H9 (cell line): ENCODE results near the gene ARID1B. TPM values are rescaled to one million over a fixed set of nuclear protein-coding genes. Genes with fewer than 3 reads are reported as not detected.

ENCODE experiments used
- DNase-seq: peaks from one replicate; pipeline ENCODE4 v3.0.0-alpha.2; 2017
- H2AFZ ChIP-seq: one replicate; pipeline ENCODE4 v1.6.1; 2013; ENCODE audit warnings: mild to moderate bottlenecking, low read length, control low read depth, moderate library complexity
- H2AK5ac ChIP-seq: 2 replicates; pipeline ENCODE4 v1.6.1; 2013; ENCODE audit warnings: low read length, control low read depth, mixed read lengths; ENCODE audit not compliant: insufficient read length
- H2BK120ac ChIP-seq: one replicate; pipeline ENCODE4 v1.6.1; 2013; ENCODE audit warnings: low read depth, mild to moderate bottlenecking, low read length, control low read depth, inconsistent platforms; ENCODE audit not compliant: poor library complexity, severe bottlenecking
- H2BK12ac ChIP-seq: 2 replicates; pipeline ENCODE4 v1.6.1; 2013; ENCODE audit warnings: low read length, control low read depth, mixed read lengths, low read depth; ENCODE audit not compliant: insufficient read length
- H2BK15ac ChIP-seq: 2 replicates; pipeline ENCODE4 v1.6.1; 2013; ENCODE audit warnings: low read depth, low read length, control low read depth
- H2BK20ac ChIP-seq: one replicate; pipeline ENCODE4 v1.6.1; 2013; ENCODE audit warnings: low read depth, mild to moderate bottlenecking, low read length, control low read depth, inconsistent platforms; ENCODE audit not compliant: poor library complexity, severe bottlenecking
- H2BK5ac ChIP-seq: 2 replicates; pipeline ENCODE4 v1.6.1; 2013; ENCODE audit warnings: low read length, control low read depth, mixed read lengths; ENCODE audit not compliant: insufficient read length
- H3K14ac ChIP-seq: 2 replicates; pipeline ENCODE4 v1.6.1; 2013; ENCODE audit warnings: low read length, control low read depth; ENCODE audit not compliant: insufficient read depth
- H3K18ac ChIP-seq: 2 replicates; pipeline ENCODE4 v1.6.1; 2013; ENCODE audit warnings: low read depth, mild to moderate bottlenecking, mixed read lengths, low read length, control low read depth; ENCODE audit not compliant: insufficient read length
- H3K23ac ChIP-seq: 2 replicates; pipeline ENCODE4 v1.6.1; 2013; ENCODE audit warnings: low read length, control low read depth, mixed read lengths, low read depth; ENCODE audit not compliant: insufficient read length
- H3K23me2 ChIP-seq: 2 replicates; pipeline ENCODE4 v1.6.1; 2013; ENCODE audit warnings: low read depth, mild to moderate bottlenecking, mixed read lengths, low read length, control low read depth; ENCODE audit not compliant: insufficient read length, poor library complexity, severe bottlenecking
- H3K27ac ChIP-seq: 2 replicates; pipeline ENCODE4 v1.5.1; 2013; ENCODE audit warnings: low read length, control low read depth, mixed read lengths, low read depth; ENCODE audit not compliant: insufficient read length
- H3K27me3 ChIP-seq: 2 replicates; pipeline ENCODE4 v1.6.1; 2013; ENCODE audit warnings: low read length, control low read depth, inconsistent platforms; ENCODE audit not compliant: insufficient read depth
- H3K4ac ChIP-seq: 2 replicates; pipeline ENCODE4 v1.6.1; 2013; ENCODE audit warnings: low read depth, mild to moderate bottlenecking, control low read depth, inconsistent platforms, low read length, moderate library complexity
- H3K4me1 ChIP-seq: 2 replicates; pipeline ENCODE4 v1.6.1; 2013; ENCODE audit warnings: low read length, control low read depth, inconsistent platforms; ENCODE audit not compliant: insufficient read depth
- H3K4me2 ChIP-seq: 2 replicates; pipeline ENCODE4 v1.6.1; 2013; ENCODE audit warnings: low read length, control low read depth, mixed read lengths; ENCODE audit not compliant: insufficient read length, insufficient read depth
- H3K56ac ChIP-seq: 2 replicates; pipeline ENCODE4 v1.6.1; 2013; ENCODE audit warnings: low read depth, mild to moderate bottlenecking, mixed read lengths, low read length, control low read depth; ENCODE audit not compliant: insufficient read length
- H3K79me1 ChIP-seq: 2 replicates; pipeline ENCODE4 v1.6.1; 2013; ENCODE audit warnings: low read depth, mild to moderate bottlenecking, moderate library complexity, low read length, control low read depth, inconsistent platforms; ENCODE audit not compliant: insufficient read depth, poor library complexity, severe bottlenecking
- H3K79me2 ChIP-seq: 2 replicates; pipeline ENCODE4 v1.6.1; 2013; ENCODE audit warnings: low read length, control low read depth, inconsistent platforms; ENCODE audit not compliant: insufficient read depth
- H3K9ac ChIP-seq: 2 replicates; pipeline ENCODE4 v1.6.1; 2013; ENCODE audit warnings: low read length, control low read depth, mixed read lengths; ENCODE audit not compliant: insufficient read length; ENCODE audit errors: extremely low read depth
- H3K9me3 ChIP-seq: one replicate; pipeline ENCODE4 v1.6.1; 2013; ENCODE audit warnings: low read depth, low read length, inconsistent platforms; ENCODE audit not compliant: control insufficient read depth
- H3T11ph ChIP-seq: one replicate; pipeline ENCODE4 v1.6.1; 2013; ENCODE audit warnings: mild to moderate bottlenecking, low read length, control low read depth, inconsistent platforms
- H4K20me1 ChIP-seq: one replicate; pipeline ENCODE4 v1.6.1; 2013; ENCODE audit not compliant: control insufficient read depth, insufficient read length, insufficient read depth
- H4K5ac ChIP-seq: 2 replicates; pipeline ENCODE4 v1.6.1; 2013; ENCODE audit warnings: low read depth, mild to moderate bottlenecking, mixed read lengths, low read length, control low read depth; ENCODE audit not compliant: insufficient read length
- H4K8ac ChIP-seq: replicated peaks from 2 replicates; pipeline ENCODE4 v1.6.1; 2013; ENCODE audit warnings: low read length, control low read depth, mixed read lengths, low read depth; ENCODE audit not compliant: insufficient read length
- H4K91ac ChIP-seq: 2 replicates; pipeline ENCODE4 v1.6.1; 2013; ENCODE audit warnings: low read depth, mild to moderate bottlenecking, moderate library complexity, mixed read lengths, low read length, control low read depth; ENCODE audit not compliant: insufficient read length
- H3K27ac Mint-ChIP-seq, 3 experiments: 2 replicates in 2 of 3; 3 replicates in 1 of 3; pipeline ENCODE4 v1.8.0; 2020 to 2021; ENCODE audit warnings: mixed read lengths in 3 of 3, mild to moderate bottlenecking in 1 of 3, moderate library complexity in 1 of 3
- H3K27me3 Mint-ChIP-seq: 2 replicates; pipeline ENCODE4 v1.8.0; 2021; ENCODE audit warnings: low read depth, mild to moderate bottlenecking, moderate library complexity, mixed read lengths
- H3K36me3 Mint-ChIP-seq, 3 experiments: 2 replicates in 2 of 3; 3 replicates in 1 of 3; pipeline ENCODE4 v1.8.0; 2020 to 2021; ENCODE audit warnings: low read depth in 3 of 3, mixed read lengths in 3 of 3; ENCODE audit not compliant: insufficient read depth in 1 of 3
- H3K4me1 Mint-ChIP-seq, 2 experiments: 2 replicates each; pipeline ENCODE4 v1.8.0; 2020; ENCODE audit warnings: mixed read lengths in 2 of 2
- H3K4me3 Mint-ChIP-seq, 2 experiments: 2 replicates in 1 of 2; 3 replicates in 1 of 2; pipeline ENCODE4 v1.8.0; 2020 to 2021; ENCODE audit warnings: mild to moderate bottlenecking in 2 of 2, mixed read lengths in 2 of 2, moderate library complexity in 1 of 2
- H3K9me3 Mint-ChIP-seq, 2 experiments: 2 replicates in 1 of 2; 3 replicates in 1 of 2; pipeline ENCODE4 v1.8.0; 2020; ENCODE audit warnings: mild to moderate bottlenecking in 2 of 2, mixed read lengths in 2 of 2, moderate library complexity in 1 of 2
- CTCF ChIP-seq: fragments of 200-600 bp; sonication (generic); conservative IDR thresholded peaks from 3 replicates; pipeline ENCODE4 v1.8.0; 2021; ENCODE audit warnings: antibody characterized with exemption, mild to moderate bottlenecking
- WGBS: extraction: QIAGEN DNeasy Blood & Tissue Kit; methylation state at CpG from one replicate; pipeline ENCODE4 v1.1.7; 2013; ENCODE audit warnings: missing lambda C conversion rate, low lambda C conversion rate, mixed read lengths; ENCODE audit not compliant: insufficient read length; ENCODE audit errors: extremely low coverage; 5-methylcytosine and 5-hydroxymethylcytosine counted together
- total RNA-seq: library from RNA; stranded (reverse); gene quantifications from 2 replicates; pipeline ENCODE4 v1.2.1, GENCODE V29; 2021

ARID1B gene
- total RNA-seq, 1 experiment from 2014 or later, result 88.2 TPM

- H3K36me3 Mint-ChIP-seq, result peaks cover 3 to 10% (median 10%) of the 10 kb centered on the region in 3 experiments; a peak in 6 of 7 replicates
- Histone ChIP-seq H3K23me2 (peaks cover 15% of the 10 kb centered on the region), H4K5ac (no peak overlapping the region), H3K27me3 (no peaks in the 10 kb centered on the region), H2AK5ac (no peak overlapping the region), H3K79me2 (peaks cover 25% of the 10 kb centered on the region; the same call in 1 of the 2 replicates), H3K56ac (no peak overlapping the region), H4K20me1 (no peaks in the 10 kb centered on the region), H3K4me1 (no peaks in the 10 kb centered on the region; the same call in 1 of the 2 replicates), H2BK5ac (no peak overlapping the region), H3K14ac (no peak overlapping the region), H3K79me1 (no peaks in the 10 kb centered on the region), H3K4me2 (no peak overlapping the region), H3T11ph (no peak overlapping the region), H3K9me3 (no peaks in the 10 kb centered on the region), H2BK20ac (no peak overlapping the region), H3K4ac (no peak overlapping the region), H3K9ac (no peak overlapping the region), H2AFZ (no peak overlapping the region), H3K27ac (no peak overlapping the region), H4K8ac (no peak overlapping the region), H2BK12ac (no peak overlapping the region), H3K23ac (no peak overlapping the region), H2BK15ac (no peak overlapping the region), H3K18ac (no peak overlapping the region), H2BK120ac (no peak overlapping the region), H4K91ac (no peak overlapping the region)
- no CpG with 5 or more reads among the region's 8 CpGs for WGBS
- no peak for TF ChIP-seq CTCF
- DNase-seq, result no peak
- no peak overlapping the region for H3K27ac Mint-ChIP-seq
- H3K27me3 Mint-ChIP-seq, result no peaks in the 10 kb centered on the region
- peaks cover 51 to 62% of the 10 kb centered on the region in 2 experiments for H3K4me1 Mint-ChIP-seq
- H3K9me3 Mint-ChIP-seq, result no peaks in the 10 kb centered on the region; a peak in 1 of 5 replicates
- peak overlapping the region; percentile 86 to 91 for H3K4me3 Mint-ChIP-seq
Measured at GRCh38 chr6:156780962-156781853, 4.0 kb downstream of the ARID1B start.
